Type B pancreatic cell (in vitro differentiated cells): ENCODE data around the gene PF4V1. TPM values are rescaled to one million over a fixed set of nuclear protein-coding genes. Genes with fewer than 3 reads are reported as not detected.

Experiments used
- DNase-seq: peaks from one replicate; pipeline ENCODE4 v3.0.0; 2021; ENCODE audit warnings: mixed read lengths; ENCODE audit not compliant: unreplicated experiment; ENCODE audit errors: extremely low spot score
- H3K27ac Mint-ChIP-seq: 2 replicates; pipeline ENCODE4 v1.8.0; 2021; ENCODE audit warnings: mild to moderate bottlenecking, mixed read lengths
- H3K27me3 Mint-ChIP-seq: 2 replicates; pipeline ENCODE4 v1.8.0; 2021; ENCODE audit warnings: mixed read lengths
- H3K36me3 Mint-ChIP-seq: 2 replicates; pipeline ENCODE4 v1.8.0; 2021; ENCODE audit warnings: mixed read lengths
- H3K4me1 Mint-ChIP-seq: one replicate; pipeline ENCODE4 v1.8.0; 2021; ENCODE audit warnings: mixed read lengths; ENCODE audit not compliant: unreplicated experiment
- H3K4me3 Mint-ChIP-seq: 2 replicates; pipeline ENCODE4 v1.8.0; 2021; ENCODE audit warnings: mild to moderate bottlenecking, mixed read lengths
- H3K9me3 Mint-ChIP-seq: 2 replicates; pipeline ENCODE4 v1.8.0; 2021; ENCODE audit warnings: mixed read lengths
- total RNA-seq: library from RNA; stranded (reverse); gene quantifications from 2 replicates; pipeline ENCODE4 v1.2.1, GENCODE V29; 2021; ENCODE audit warnings: low replicate concordance
- TF ChIP-seq, protein P1 (sequence below): fragments of 200-600 bp; sonication (generic); conservative IDR thresholded peaks from 2 replicates; pipeline ENCODE4 v1.5.0; 2021; ENCODE audit warnings: antibody characterized with exemption, mild to moderate bottlenecking

Gene PF4V1
- total RNA-seq, 1 donor from 2014 or later, result not detected

DNA sequence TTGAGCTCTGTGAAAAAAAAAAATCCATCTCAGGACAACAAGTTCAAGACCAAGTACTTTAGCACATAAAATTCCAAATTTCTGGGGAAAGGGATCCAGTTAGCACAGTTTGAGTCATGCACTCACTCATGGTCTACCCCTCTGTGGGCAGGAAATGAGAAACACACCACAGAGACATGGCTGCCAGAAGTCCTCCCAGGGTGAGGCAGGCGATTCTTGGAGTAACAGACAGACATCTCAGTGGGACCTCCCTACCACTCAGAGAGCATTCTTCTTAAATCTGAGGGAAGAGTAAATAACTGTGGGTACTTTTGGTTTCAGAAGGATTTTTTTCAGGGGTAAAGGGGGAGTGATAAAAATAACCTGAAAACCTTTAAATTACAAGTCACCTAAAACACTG is 30.2 kb downstream of the PF4V1 start:
- TF ChIP-seq, protein P1, sequence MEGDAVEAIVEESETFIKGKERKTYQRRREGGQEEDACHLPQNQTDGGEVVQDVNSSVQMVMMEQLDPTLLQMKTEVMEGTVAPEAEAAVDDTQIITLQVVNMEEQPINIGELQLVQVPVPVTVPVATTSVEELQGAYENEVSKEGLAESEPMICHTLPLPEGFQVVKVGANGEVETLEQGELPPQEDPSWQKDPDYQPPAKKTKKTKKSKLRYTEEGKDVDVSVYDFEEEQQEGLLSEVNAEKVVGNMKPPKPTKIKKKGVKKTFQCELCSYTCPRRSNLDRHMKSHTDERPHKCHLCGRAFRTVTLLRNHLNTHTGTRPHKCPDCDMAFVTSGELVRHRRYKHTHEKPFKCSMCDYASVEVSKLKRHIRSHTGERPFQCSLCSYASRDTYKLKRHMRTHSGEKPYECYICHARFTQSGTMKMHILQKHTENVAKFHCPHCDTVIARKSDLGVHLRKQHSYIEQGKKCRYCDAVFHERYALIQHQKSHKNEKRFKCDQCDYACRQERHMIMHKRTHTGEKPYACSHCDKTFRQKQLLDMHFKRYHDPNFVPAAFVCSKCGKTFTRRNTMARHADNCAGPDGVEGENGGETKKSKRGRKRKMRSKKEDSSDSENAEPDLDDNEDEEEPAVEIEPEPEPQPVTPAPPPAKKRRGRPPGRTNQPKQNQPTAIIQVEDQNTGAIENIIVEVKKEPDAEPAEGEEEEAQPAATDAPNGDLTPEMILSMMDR, result no peak
- Mint-ChIP-seq H3K27ac (no peak overlapping the region), H3K4me1 (peaks cover 7% of the 10 kb centered on the region), H3K36me3 (no peaks in the 10 kb centered on the region), H3K4me3 (no peak overlapping the region), H3K9me3 (no peaks in the 10 kb centered on the region), H3K27me3 (peaks cover 12% of the 10 kb centered on the region)
- DNase-seq, result no peak

DNA sequence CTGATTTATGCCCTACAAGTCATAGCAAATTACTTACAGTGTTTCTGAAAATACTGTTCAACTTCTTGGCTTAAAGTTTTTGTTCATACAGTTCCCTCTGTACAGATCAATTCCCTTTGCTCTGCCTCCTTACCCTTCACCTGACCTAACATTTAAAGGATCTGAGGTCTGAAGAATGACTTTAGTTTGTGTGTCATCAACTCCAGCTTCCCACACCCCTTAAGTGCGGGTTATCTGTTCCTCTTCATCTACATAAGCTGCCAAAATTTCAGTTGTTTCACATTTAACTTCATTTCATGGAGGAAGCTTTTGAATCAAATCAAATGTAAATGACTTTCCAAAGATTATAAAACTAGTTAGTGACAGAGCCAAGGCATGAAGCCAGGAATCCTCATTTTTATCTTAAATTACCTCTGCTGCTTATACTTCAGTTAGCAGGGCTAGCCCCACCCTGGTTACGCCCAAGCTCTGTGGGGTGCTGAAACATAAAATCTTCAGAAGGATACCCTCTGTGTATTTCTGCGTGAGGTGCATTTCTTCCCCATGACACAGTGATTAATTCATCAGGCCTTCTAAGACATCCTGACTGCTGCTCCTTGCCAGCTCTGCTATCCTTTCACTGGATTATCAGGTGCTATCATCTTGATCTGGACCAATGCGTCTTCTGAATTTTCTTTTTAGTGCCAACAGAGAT is 32.6 kb downstream of the PF4V1 start:
- no peak overlapping the region for H3K4me3 Mint-ChIP-seq
- H3K27me3 Mint-ChIP-seq, result peaks cover 14% of the 10 kb centered on the region
- no peak overlapping the region for H3K27ac Mint-ChIP-seq
- H3K4me1 Mint-ChIP-seq, result peaks cover 7% of the 10 kb centered on the region
- DNase-seq, result no peak
- no peaks in the 10 kb centered on the region for H3K36me3 Mint-ChIP-seq
- no peaks in the 10 kb centered on the region for H3K9me3 Mint-ChIP-seq
- TF ChIP-seq, protein P1, result no peak

DNA sequence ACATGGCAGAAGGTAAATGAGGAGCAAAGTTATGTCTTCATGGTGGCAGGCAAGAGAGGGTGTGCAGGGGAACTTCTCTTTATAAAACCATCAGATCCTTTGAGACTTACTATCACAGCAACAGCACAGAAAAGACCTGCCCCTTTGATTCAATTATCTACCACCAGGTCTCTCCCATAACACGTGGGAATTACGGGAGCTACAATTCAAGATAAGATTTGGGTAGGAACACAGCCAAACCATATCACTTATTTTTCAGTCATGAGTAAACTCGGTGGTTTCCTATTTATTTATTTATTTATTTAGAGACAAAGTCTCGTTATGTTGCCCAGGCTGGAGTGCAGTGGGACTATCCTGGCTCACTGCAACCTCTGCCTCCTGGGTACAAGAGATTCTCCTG is 38.2 kb downstream of the PF4V1 start:
- TF ChIP-seq, protein P1, result no peak
- Mint-ChIP-seq H3K4me1 (peaks cover 27% of the 10 kb centered on the region), H3K27me3 (peaks cover 13% of the 10 kb centered on the region), H3K4me3 (no peak overlapping the region), H3K27ac (no peak overlapping the region), H3K36me3 (no peaks in the 10 kb centered on the region), H3K9me3 (peaks cover 4% of the 10 kb centered on the region)
- no peak for DNase-seq

DNA sequence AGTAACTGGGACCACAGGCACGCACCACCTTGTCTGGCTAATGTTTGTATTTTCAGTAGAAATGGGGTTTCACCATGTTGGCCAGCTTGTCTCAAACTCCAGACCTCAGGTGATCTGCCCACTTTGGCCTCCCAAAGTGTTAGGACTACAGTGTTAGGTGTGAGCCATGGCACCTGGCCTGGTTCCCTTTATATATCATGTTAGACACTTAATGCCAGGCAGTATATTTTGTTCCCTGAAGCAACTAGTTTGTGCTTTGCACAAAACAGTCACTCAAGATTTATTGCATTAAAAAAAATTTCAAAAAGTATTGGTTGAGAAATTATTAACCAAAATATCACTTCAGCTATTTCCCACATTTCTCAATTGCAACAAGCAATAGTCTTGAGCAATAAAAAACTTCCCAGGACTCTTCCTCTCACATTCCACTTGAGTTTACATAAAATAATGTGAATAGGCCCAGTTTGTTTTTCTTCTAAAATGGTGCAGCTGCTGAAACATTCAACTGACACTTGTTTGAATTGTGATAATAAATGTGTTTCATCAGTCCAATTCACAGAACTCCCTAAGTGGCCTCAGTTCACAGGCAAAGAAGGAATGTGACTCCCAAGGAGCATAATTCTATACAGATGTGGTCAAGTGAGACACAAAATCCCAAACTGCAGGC is 38.8 kb downstream of the PF4V1 start:
- TF ChIP-seq, protein P1, result no peak
- H3K27ac Mint-ChIP-seq, result no peak overlapping the region
- no peak overlapping the region for H3K4me3 Mint-ChIP-seq
- peaks cover 12% of the 10 kb centered on the region for H3K27me3 Mint-ChIP-seq
- peaks cover 27% of the 10 kb centered on the region for H3K4me1 Mint-ChIP-seq
- DNase-seq, result no peak
- H3K36me3 Mint-ChIP-seq, result no peaks in the 10 kb centered on the region
- H3K9me3 Mint-ChIP-seq, result peaks cover 4% of the 10 kb centered on the region

DNA sequence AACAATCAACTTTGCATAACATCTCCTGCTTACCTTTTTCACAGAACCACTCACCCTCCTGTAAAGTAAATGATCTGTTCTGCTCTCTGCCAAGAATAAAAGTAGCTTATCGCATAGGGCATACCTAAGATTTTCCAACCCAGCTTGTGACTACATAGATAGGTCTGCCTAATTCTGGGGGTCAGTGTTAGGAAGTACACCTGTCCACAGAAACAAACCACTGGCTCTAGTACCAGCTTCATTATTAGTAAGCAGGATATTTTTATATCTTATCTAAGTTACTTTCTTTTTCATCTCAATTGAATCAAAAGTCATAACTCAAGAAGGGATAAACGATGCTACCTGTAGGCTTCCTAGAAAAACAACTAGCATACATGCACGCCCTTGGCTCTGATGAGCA is 39.9 kb downstream of the PF4V1 start:
- DNase-seq, result no peak
- H3K36me3 Mint-ChIP-seq, result no peaks in the 10 kb centered on the region
- peaks cover 4% of the 10 kb centered on the region for H3K9me3 Mint-ChIP-seq
- peaks cover 27% of the 10 kb centered on the region for H3K4me1 Mint-ChIP-seq
- H3K4me3 Mint-ChIP-seq, result no peak overlapping the region
- H3K27ac Mint-ChIP-seq, result no peak overlapping the region
- H3K27me3 Mint-ChIP-seq, result peaks cover 8% of the 10 kb centered on the region
- TF ChIP-seq, protein P1, result no peak
